Endothelial cell of umbilical vein (primary cell): ENCODE measurements around the gene CNOT6L.
A peak's percentile ranks its signal among the peaks of the same experiment; 100 is the strongest.

Experiments
- EZH2 ChIP-seq: IDR thresholded peaks from 2 replicates; pipeline ENCODE4 v1.6.1; 2012; ENCODE audit warnings: borderline replicate concordance, low read depth, mild to moderate bottlenecking, moderate library complexity, low read length, inconsistent platforms; ENCODE audit not compliant: severe bottlenecking
- MAX ChIP-seq: IDR thresholded peaks from 2 replicates; pipeline ENCODE4 v1.6.1; 2011; ENCODE audit not compliant: insufficient read depth, insufficient read length
- POLR2A ChIP-seq: IDR thresholded peaks from 2 replicates; pipeline ENCODE4 v1.6.1; 2012; ENCODE audit warnings: low read depth, mild to moderate bottlenecking, control low read depth, low read length
- POLR2AphosphoS5 ChIP-seq: IDR thresholded peaks from 2 replicates; pipeline ENCODE4 v1.6.1; 2012; ENCODE audit warnings: low read depth, mild to moderate bottlenecking, control low read depth, low read length, moderate library complexity; ENCODE audit not compliant: insufficient read depth
- TF ChIP-seq, protein P1 (sequence below), 2 donors: IDR thresholded peaks; 1 replicate in 1 of 2; 2 replicates in 1 of 2; pipeline ENCODE4 v1.5.1; 2011; ENCODE audit warnings: low read length in 2 of 2, mild to moderate bottlenecking in 2 of 2, moderate library complexity in 2 of 2, control low read depth in 1 of 2, inconsistent platforms in 1 of 2, low read depth in 1 of 2; ENCODE audit not compliant: insufficient read depth in 1 of 2; ENCODE audit errors: extremely low read depth in 1 of 2

DNA sequence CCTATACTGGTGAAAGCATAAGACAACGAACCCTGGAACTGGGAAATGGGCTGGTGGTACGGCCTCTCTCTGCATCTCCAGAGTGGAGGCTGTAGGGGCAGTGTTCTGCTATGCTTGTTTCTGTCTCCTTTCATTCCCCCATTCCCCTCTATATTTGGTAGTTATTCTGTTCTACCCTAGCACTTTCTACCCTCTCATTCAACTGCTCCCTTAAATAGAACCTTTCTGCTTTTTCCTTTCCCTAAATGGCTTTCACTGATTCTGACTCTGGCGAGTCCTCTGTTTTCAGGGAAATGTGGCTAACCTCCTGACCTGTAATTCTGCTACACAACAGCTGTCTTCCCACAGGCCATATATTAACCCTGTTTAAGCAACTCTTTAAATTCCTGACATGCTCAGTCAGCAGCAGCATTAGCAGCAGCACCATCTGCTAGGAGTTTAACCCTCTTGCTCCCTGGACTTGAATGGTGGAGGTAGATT lies 119.4 kb downstream of the CNOT6L start:
- TF ChIP-seq POLR2AphosphoS5, result no peak
- TF ChIP-seq EZH2, result no peak
- TF ChIP-seq POLR2A, result no peak
- TF ChIP-seq, protein P1, sequence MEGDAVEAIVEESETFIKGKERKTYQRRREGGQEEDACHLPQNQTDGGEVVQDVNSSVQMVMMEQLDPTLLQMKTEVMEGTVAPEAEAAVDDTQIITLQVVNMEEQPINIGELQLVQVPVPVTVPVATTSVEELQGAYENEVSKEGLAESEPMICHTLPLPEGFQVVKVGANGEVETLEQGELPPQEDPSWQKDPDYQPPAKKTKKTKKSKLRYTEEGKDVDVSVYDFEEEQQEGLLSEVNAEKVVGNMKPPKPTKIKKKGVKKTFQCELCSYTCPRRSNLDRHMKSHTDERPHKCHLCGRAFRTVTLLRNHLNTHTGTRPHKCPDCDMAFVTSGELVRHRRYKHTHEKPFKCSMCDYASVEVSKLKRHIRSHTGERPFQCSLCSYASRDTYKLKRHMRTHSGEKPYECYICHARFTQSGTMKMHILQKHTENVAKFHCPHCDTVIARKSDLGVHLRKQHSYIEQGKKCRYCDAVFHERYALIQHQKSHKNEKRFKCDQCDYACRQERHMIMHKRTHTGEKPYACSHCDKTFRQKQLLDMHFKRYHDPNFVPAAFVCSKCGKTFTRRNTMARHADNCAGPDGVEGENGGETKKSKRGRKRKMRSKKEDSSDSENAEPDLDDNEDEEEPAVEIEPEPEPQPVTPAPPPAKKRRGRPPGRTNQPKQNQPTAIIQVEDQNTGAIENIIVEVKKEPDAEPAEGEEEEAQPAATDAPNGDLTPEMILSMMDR (IDR thresholded peaks at IDR 0.05; ENCODE audit: extremely low read depth in 1 of 2, insufficient read depth in 1 of 2, low read depth in 1 of 2, low read length in 2 of 2), result peak in 1 of 2 donors; percentile 27
- no peak for TF ChIP-seq MAX
